ENCODE data around the gene NEGR1. TPM values are rescaled to one million over a fixed set of nuclear protein-coding genes. Genes with fewer than 3 reads are reported as not detected.

Gene NEGR1
- total RNA-seq, 4 donors from 2014 or later = 33.3 to 73.0 (median 54.1) TPM

DNA sequence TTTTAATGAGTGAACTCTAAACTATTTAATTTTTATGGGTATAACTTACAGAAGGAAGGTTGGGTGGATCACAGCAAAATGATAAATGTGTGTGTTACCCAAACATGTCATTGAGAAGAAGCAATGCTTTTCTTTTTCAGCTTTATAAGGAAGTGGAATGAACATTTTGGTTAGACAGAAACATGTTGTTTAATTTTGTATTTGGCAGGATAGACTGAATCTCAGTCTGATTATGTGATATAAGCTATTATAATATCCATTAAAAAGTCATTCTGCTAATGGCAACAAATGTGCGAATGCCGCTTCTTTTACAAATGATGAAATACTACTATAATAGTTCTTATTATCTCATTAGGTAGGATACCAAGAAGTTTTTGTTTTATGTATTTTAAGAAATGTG, 919.6 kb downstream of the NEGR1 start:
- no peak for TF ChIP-seq EP300 (IDR thresholded peaks at IDR 0.05)
- TF ChIP-seq POLR2A (IDR thresholded peaks at IDR 0.05) = no peak
- TF ChIP-seq POLR2AphosphoS5 (IDR thresholded peaks at IDR 0.05) = no peak
- TF ChIP-seq, protein P1, sequence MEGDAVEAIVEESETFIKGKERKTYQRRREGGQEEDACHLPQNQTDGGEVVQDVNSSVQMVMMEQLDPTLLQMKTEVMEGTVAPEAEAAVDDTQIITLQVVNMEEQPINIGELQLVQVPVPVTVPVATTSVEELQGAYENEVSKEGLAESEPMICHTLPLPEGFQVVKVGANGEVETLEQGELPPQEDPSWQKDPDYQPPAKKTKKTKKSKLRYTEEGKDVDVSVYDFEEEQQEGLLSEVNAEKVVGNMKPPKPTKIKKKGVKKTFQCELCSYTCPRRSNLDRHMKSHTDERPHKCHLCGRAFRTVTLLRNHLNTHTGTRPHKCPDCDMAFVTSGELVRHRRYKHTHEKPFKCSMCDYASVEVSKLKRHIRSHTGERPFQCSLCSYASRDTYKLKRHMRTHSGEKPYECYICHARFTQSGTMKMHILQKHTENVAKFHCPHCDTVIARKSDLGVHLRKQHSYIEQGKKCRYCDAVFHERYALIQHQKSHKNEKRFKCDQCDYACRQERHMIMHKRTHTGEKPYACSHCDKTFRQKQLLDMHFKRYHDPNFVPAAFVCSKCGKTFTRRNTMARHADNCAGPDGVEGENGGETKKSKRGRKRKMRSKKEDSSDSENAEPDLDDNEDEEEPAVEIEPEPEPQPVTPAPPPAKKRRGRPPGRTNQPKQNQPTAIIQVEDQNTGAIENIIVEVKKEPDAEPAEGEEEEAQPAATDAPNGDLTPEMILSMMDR (IDR thresholded peaks at IDR 0.05) = no peak
- 27 to 31% methylated on average over 2 of the region's 2 CpGs for whole genome bisulfite sequencing, 2 donors (ENCODE audit: low coverage in 1 of 2)
- no peaks in the 10 kb centered on the region for H3K36me3 ChIP-seq
- H3K27ac ChIP-seq = no peak overlapping the region
- no peaks in the 10 kb centered on the region for H3K27me3 ChIP-seq
- no peak for ATAC-seq
- peaks cover 0 to 16% (median 0%) of the 10 kb centered on the region in 3 donors for H3K4me1 ChIP-seq
- H3K4me3 ChIP-seq = no peak overlapping the region
- peaks cover 0 to 9% (median 0%) of the 10 kb centered on the region in 3 donors for H3K9me3 ChIP-seq

DNA sequence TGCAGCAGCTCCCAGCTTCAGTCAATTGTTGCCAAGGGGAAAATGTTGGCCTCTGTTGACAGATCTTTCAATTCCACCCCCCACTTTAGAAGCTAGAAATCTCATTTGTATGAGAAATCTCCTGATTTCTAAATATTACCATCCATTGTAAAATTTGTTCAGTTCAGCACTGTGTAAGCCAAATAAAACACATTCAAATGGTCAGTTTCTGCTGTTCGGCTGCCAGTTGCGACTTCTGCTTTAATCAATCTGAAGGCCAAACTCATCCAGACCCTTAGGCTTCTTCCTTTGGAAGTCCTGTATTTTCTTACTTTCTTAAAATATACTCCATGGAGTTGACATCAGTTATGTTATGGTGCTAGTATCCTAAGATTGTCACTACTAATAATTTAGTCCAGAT, 920.3 kb downstream of the NEGR1 start:
- peaks cover 0 to 16% (median 0%) of the 10 kb centered on the region in 3 donors for H3K4me1 ChIP-seq
- peaks cover 0 to 15% (median 0%) of the 10 kb centered on the region in 3 donors for H3K9me3 ChIP-seq
- no peak for ATAC-seq
- H3K27ac ChIP-seq = no peak overlapping the region
- H3K27me3 ChIP-seq = no peaks in the 10 kb centered on the region
- 46 to 48% methylated on average over 2 of the region's 2 CpGs for WGBS, 2 donors (ENCODE audit: low coverage in 1 of 2)
- no peaks in the 10 kb centered on the region for H3K36me3 ChIP-seq
- TF ChIP-seq, protein P1 (IDR thresholded peaks at IDR 0.05) = no peak
- TF ChIP-seq POLR2AphosphoS5 (IDR thresholded peaks at IDR 0.05) (no peak), POLR2A (IDR thresholded peaks at IDR 0.05) (no peak), EP300 (IDR thresholded peaks at IDR 0.05) (no peak)
- no peak overlapping the region for H3K4me3 ChIP-seq

DNA sequence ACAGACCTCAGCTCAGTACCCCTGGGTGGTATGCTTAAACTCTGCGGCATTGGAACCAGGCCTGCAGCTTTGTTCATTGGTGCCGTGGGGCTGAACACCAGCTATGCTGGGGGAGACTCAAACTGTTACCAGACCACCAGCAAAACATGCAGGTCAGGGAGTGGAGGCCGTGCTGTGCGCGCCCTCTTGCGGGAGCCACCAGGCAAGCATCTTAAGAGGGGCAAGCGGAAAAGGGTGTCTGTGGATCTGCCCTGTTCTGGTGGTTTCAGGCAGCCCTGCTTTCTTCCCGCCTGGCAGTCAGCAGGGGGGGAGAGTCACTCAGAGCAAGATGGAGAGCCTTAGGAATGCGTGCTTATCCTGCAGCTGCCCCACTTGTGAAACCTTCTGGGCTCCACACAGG, 924.6 kb downstream of the NEGR1 start:
- TF ChIP-seq, protein P1 (IDR thresholded peaks at IDR 0.05) = no peak
- TF ChIP-seq POLR2A (IDR thresholded peaks at IDR 0.05) (no peak), EP300 (IDR thresholded peaks at IDR 0.05) (no peak), POLR2AphosphoS5 (IDR thresholded peaks at IDR 0.05) (no peak)
- Histone ChIP-seq H3K9me3 (peaks cover 0 to 16% (median 0%) of the 10 kb centered on the region in 3 donors), H3K4me1 (peaks cover 0 to 2% (median 0%) of the 10 kb centered on the region in 3 donors), H3K4me3 (no peak overlapping the region), H3K27ac (no peak overlapping the region), H3K36me3 (no peaks in the 10 kb centered on the region), H3K27me3 (no peaks in the 10 kb centered on the region)
- ATAC-seq = no peak
- 75 to 90% methylated on average over 4 to 7 of the region's 9 CpGs for WGBS, 2 donors (ENCODE audit: low coverage in 1 of 2)

DNA sequence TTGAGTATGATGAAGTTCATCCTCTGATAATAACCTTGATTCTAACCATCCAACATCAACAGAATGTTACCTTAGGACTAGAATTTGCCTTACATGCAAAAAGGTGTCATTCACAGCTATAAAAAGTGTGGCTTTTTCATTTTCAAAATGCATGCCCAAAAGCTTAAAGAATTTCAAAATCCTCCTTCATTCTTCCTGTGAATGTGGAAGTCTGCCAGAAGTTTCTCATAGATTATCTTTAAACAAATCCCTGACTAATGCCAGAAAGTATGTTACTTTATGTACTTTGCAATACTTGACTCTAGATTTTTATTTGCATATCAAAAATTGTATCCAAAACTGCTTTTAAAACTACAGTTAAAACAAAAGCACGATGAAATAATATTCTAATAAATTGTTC, 930.9 kb downstream of the NEGR1 start:
- Histone ChIP-seq H3K4me3 (no peak overlapping the region), H3K27me3 (no peaks in the 10 kb centered on the region), H3K36me3 (no peaks in the 10 kb centered on the region), H3K4me1 (no peaks in the 10 kb centered on the region), H3K9me3 (no peaks in the 10 kb centered on the region), H3K27ac (no peak overlapping the region)
- TF ChIP-seq POLR2AphosphoS5 (IDR thresholded peaks at IDR 0.05) = no peak
- ATAC-seq = no peak
- WGBS, 2 donors (ENCODE audit: low coverage in 1 of 2) = 29 to 32% methylated on average over 1 of the region's 1 CpG

DNA sequence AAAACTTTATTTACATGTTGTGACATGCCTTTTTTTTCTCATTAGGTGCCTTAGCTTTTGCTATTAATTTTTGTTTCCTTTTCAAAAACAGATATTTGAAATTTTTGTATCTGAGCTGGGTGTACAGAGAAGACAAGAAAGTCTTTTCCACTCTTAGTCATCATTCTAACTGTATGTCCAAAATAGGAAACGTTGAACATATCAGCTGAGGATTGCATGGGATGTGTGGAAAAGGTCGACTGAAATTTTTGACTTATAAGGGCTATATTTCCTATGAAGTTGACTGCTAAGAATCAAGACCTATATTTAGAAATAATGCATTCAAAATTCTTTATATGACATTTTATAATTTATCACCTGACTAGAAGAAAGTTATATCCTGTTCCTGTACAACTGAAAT, 931.5 kb downstream of the NEGR1 start:
- WGBS, 2 donors (ENCODE audit: low coverage in 1 of 2) = 27 to 31% methylated on average over 2 of the region's 2 CpGs
- H3K27ac ChIP-seq = no peak overlapping the region
- ATAC-seq = no peak
- no peaks in the 10 kb centered on the region for H3K27me3 ChIP-seq
- H3K9me3 ChIP-seq = no peaks in the 10 kb centered on the region
- H3K4me1 ChIP-seq = no peaks in the 10 kb centered on the region
- no peak overlapping the region for H3K4me3 ChIP-seq
- H3K36me3 ChIP-seq = no peaks in the 10 kb centered on the region
- TF ChIP-seq, protein P1 (IDR thresholded peaks at IDR 0.05) = no peak

All from gastroesophageal sphincter (tissue), 4 donors.